Rectal smooth muscle tissue (tissue), 1 donor: ENCODE data around the gene THSD7A.

Source experiments
- H3K27ac ChIP-seq: one replicate; pipeline ENCODE4 v1.7.0; 2013; ENCODE audit warnings: low read depth, low read length, inconsistent platforms
- H3K27me3 ChIP-seq: one replicate; pipeline ENCODE4 v1.7.0; 2013; ENCODE audit warnings: low read length; ENCODE audit not compliant: control insufficient read depth, insufficient read depth
- H3K36me3 ChIP-seq: one replicate; pipeline ENCODE4 v1.7.0; 2013; ENCODE audit warnings: low read length; ENCODE audit not compliant: control insufficient read depth, insufficient read depth
- H3K4me1 ChIP-seq: one replicate; pipeline ENCODE4 v1.7.0; 2013; ENCODE audit warnings: low read length; ENCODE audit not compliant: control insufficient read depth, insufficient read depth
- H3K4me3 ChIP-seq: one replicate; pipeline ENCODE4 v1.7.0; 2013; ENCODE audit warnings: low read length
- H3K9ac ChIP-seq: one replicate; pipeline ENCODE4 v1.7.0; 2013; ENCODE audit warnings: low read length

THSD7A gene

GRCh38 chr7:11743016-11743415, 89.0 kb downstream of the THSD7A start:
- no peaks in the 10 kb centered on the region for H3K4me1 ChIP-seq
- H3K36me3 ChIP-seq: no peaks in the 10 kb centered on the region
- H3K4me3 ChIP-seq: no peak overlapping the region
- no peaks in the 10 kb centered on the region for H3K27me3 ChIP-seq
- no peak overlapping the region for H3K9ac ChIP-seq
- H3K27ac ChIP-seq: no peak overlapping the region

GRCh38 chr7:11742496-11742895, 89.5 kb downstream of the THSD7A start:
- H3K4me3 ChIP-seq: no peak overlapping the region
- no peaks in the 10 kb centered on the region for H3K4me1 ChIP-seq
- H3K27ac ChIP-seq: no peak overlapping the region
- no peaks in the 10 kb centered on the region for H3K36me3 ChIP-seq
- no peak overlapping the region for H3K9ac ChIP-seq
- no peaks in the 10 kb centered on the region for H3K27me3 ChIP-seq

GRCh38 chr7:11737723-11738122, 94.3 kb downstream of the THSD7A start:
- no peak overlapping the region for H3K27ac ChIP-seq
- H3K36me3 ChIP-seq: no peaks in the 10 kb centered on the region
- no peak overlapping the region for H3K4me3 ChIP-seq
- no peak overlapping the region for H3K9ac ChIP-seq
- no peaks in the 10 kb centered on the region for H3K27me3 ChIP-seq
- H3K4me1 ChIP-seq: no peaks in the 10 kb centered on the region

- H3K27me3 ChIP-seq: no peaks in the 10 kb centered on the region
Measured at GRCh38 chr7:11732207-11732606, 99.8 kb downstream of the THSD7A start.

GRCh38 chr7:11730725-11731124, 101.3 kb downstream of the THSD7A start:
- Histone ChIP-seq H3K27ac (no peak overlapping the region), H3K27me3 (no peaks in the 10 kb centered on the region), H3K9ac (no peak overlapping the region), H3K4me3 (no peak overlapping the region), H3K36me3 (no peaks in the 10 kb centered on the region), H3K4me1 (peaks cover 3% of the 10 kb centered on the region)

More at GRCh38 chr7:11732207-11732606, 99.8 kb downstream of the THSD7A start:
- H3K36me3 ChIP-seq: no peaks in the 10 kb centered on the region
- H3K9ac ChIP-seq: no peak overlapping the region
- H3K4me3 ChIP-seq: no peak overlapping the region
- H3K4me1 ChIP-seq: no peaks in the 10 kb centered on the region
- H3K27ac ChIP-seq: no peak overlapping the region

GRCh38 chr7:11727864-11728263, 104.1 kb downstream of the THSD7A start:
- Histone ChIP-seq H3K27me3 (no peaks in the 10 kb centered on the region), H3K36me3 (no peaks in the 10 kb centered on the region), H3K9ac (no peak overlapping the region), H3K4me1 (peaks cover 3% of the 10 kb centered on the region), H3K27ac (no peak overlapping the region), H3K4me3 (no peak overlapping the region)

- peaks cover 3% of the 10 kb centered on the region for H3K4me1 ChIP-seq
- H3K4me3 ChIP-seq: no peak overlapping the region
- H3K27ac ChIP-seq: no peak overlapping the region
- H3K27me3 ChIP-seq: no peaks in the 10 kb centered on the region
- H3K36me3 ChIP-seq: no peaks in the 10 kb centered on the region
- no peak overlapping the region for H3K9ac ChIP-seq
Measured at GRCh38 chr7:11726794-11727155, 105.2 kb downstream of the THSD7A start.

GRCh38 chr7:11726001-11726793, 105.8 kb downstream of the THSD7A start:
- Histone ChIP-seq H3K36me3 (no peaks in the 10 kb centered on the region), H3K27me3 (no peaks in the 10 kb centered on the region), H3K4me1 (peaks cover 3% of the 10 kb centered on the region), H3K27ac (no peak overlapping the region), H3K9ac (no peak overlapping the region), H3K4me3 (no peak overlapping the region)

- H3K27me3 ChIP-seq: no peaks in the 10 kb centered on the region
- H3K36me3 ChIP-seq: no peaks in the 10 kb centered on the region
- H3K9ac ChIP-seq: no peak overlapping the region
- no peak overlapping the region for H3K4me3 ChIP-seq
- H3K27ac ChIP-seq: no peak overlapping the region
- H3K4me1 ChIP-seq: no peaks in the 10 kb centered on the region
Measured at GRCh38 chr7:11716185-11716584, 115.8 kb downstream of the THSD7A start.

- no peaks in the 10 kb centered on the region for H3K27me3 ChIP-seq
Measured at GRCh38 chr7:11714676-11715075, 117.3 kb downstream of the THSD7A start.

GRCh38 chr7:11714205-11714604, 117.8 kb downstream of the THSD7A start:
- Histone ChIP-seq H3K27ac (no peak overlapping the region), H3K36me3 (no peaks in the 10 kb centered on the region), H3K4me1 (no peaks in the 10 kb centered on the region), H3K27me3 (no peaks in the 10 kb centered on the region), H3K9ac (no peak overlapping the region), H3K4me3 (no peak overlapping the region)

More at GRCh38 chr7:11714676-11715075, 117.3 kb downstream of the THSD7A start:
- H3K4me1 ChIP-seq: no peaks in the 10 kb centered on the region
- H3K27ac ChIP-seq: no peak overlapping the region
- no peak overlapping the region for H3K9ac ChIP-seq
- no peaks in the 10 kb centered on the region for H3K36me3 ChIP-seq
- H3K4me3 ChIP-seq: no peak overlapping the region

- Histone ChIP-seq H3K27me3 (no peaks in the 10 kb centered on the region), H3K27ac (no peak overlapping the region), H3K36me3 (no peaks in the 10 kb centered on the region)
Measured at GRCh38 chr7:11713352-11713751, 118.6 kb downstream of the THSD7A start.

GRCh38 chr7:11710377-11710776, 121.6 kb downstream of the THSD7A start:
- H3K27me3 ChIP-seq: no peaks in the 10 kb centered on the region
- H3K27ac ChIP-seq: no peak overlapping the region
- H3K36me3 ChIP-seq: no peaks in the 10 kb centered on the region
- no peaks in the 10 kb centered on the region for H3K4me1 ChIP-seq
- no peak overlapping the region for H3K4me3 ChIP-seq
- no peak overlapping the region for H3K9ac ChIP-seq

More at GRCh38 chr7:11713352-11713751, 118.6 kb downstream of the THSD7A start:
- Histone ChIP-seq H3K9ac (no peak overlapping the region), H3K4me1 (no peaks in the 10 kb centered on the region), H3K4me3 (no peak overlapping the region)
